Measurements from ENCODE around the gene PROCA1.
"Not testable (repeated sequence)": the region's sequence is repeated elsewhere in the genome, so short reads cannot be mapped to it uniquely, and the experiment has no call there.

The PROCA1 gene

DNA sequence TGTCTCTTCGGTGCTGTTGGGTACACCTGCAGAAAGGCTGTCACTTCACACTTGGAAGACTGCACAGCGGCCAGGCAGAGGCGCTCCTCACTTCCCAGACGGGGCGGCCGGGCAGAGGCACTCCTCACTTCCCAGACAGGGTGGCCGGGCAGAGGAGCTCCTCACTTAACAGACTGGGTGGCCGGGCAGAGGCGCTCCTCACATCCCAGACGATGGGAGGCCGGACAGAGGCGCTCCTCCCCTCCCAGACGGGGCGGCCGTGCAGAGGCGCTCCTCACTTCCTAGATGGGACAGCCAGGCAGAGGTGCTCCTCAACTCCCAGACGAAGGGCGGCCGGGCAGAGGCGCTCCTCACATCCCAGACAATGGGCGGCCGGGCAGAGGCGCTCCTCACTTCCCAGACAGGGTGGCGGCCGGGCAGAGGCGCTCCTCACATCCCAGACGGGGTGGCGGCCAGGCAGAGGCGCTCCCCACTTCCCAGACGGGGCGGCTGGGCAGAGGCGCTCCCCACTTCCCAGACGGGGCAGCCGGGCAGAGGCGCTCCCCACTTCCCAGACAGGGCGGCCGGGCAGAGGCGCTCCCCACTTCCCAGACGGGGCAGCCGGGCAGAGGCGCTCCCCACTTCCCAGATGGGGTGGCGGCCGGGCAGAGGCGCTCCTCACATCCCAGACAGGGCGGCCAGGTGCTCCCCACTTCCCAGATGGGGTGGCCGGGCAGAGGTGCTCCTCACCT, 52.8 kb downstream of the PROCA1 start:
- not testable (repeated sequence) for H3K4me3 Mint-ChIP-seq, H3K9me3 Mint-ChIP-seq, H3K27me3 Mint-ChIP-seq, H3K27ac Mint-ChIP-seq
- H3K36me3 Mint-ChIP-seq (ENCODE audit: low read depth) = peaks cover 54% of the 10 kb centered on the region
- H3K4me1 Mint-ChIP-seq (ENCODE audit: low read depth) = peaks cover 40% of the 10 kb centered on the region

DNA sequence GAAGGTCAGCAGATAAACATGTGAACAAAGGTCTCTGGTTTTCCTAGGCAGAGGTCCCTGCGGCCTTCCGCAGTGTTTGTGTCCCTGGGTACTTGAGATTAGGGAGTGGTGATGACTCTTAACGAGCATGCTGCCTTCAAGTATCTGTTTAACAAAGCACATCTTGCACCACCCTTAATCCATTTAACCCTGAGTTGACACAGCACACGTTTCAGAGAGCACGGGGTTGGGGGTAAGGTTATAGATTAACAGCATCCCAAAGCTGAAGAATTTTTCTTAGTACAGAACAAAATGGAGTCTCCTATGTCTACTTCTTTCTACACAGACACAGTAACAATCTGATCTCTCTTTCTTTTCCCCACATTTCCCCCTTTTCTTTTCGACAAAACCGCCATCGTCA, 53.3 kb downstream of the PROCA1 start:
- not testable (repeated sequence) for H3K4me3 Mint-ChIP-seq, H3K27ac Mint-ChIP-seq, H3K27me3 Mint-ChIP-seq, H3K9me3 Mint-ChIP-seq
- peaks cover 48% of the 10 kb centered on the region for H3K36me3 Mint-ChIP-seq (ENCODE audit: low read depth)
- peaks cover 34% of the 10 kb centered on the region for H3K4me1 Mint-ChIP-seq (ENCODE audit: low read depth)

DNA sequence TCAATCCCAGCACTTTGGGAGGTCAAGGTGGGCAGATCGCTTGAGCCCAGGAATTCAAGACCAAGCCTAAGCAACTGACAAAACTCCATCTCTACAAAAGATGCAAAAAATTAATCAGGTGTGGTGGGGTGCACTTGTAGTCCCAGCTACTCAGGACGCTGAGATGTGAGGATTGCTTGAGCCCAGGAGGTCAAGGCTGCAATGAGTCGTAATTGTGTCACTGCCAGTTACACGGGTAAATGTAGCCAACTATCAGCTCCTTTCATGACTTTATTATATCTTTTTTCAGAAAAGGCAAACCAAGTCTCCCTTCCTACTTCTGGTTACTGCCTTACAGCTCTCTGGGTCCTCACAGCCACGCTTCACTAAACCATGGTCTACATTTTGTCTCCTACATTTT, 53.9 kb downstream of the PROCA1 start:
- Mint-ChIP-seq H3K36me3 (ENCODE audit: low read depth) (peaks cover 43% of the 10 kb centered on the region), H3K27me3 (no peaks in the 10 kb centered on the region), H3K4me1 (ENCODE audit: low read depth) (peaks cover 29% of the 10 kb centered on the region), H3K27ac (no peak overlapping the region), H3K9me3 (no peaks in the 10 kb centered on the region), H3K4me3 (no peak overlapping the region)

- peaks cover 12% of the 10 kb centered on the region for H3K4me1 Mint-ChIP-seq (ENCODE audit: low read depth)
- peak overlapping the region; percentile 20 for H3K27ac Mint-ChIP-seq
- peaks cover 33% of the 10 kb centered on the region for H3K36me3 Mint-ChIP-seq (ENCODE audit: low read depth)
- H3K27me3 Mint-ChIP-seq = no peaks in the 10 kb centered on the region
- H3K9me3 Mint-ChIP-seq = no peaks in the 10 kb centered on the region
- H3K4me3 Mint-ChIP-seq = no peak overlapping the region
Observed at GRCh38 chr17:28655160-28655559, 56.5 kb downstream of the PROCA1 start.

All from stimulated activated naive CD8-positive, alpha-beta T cell treated with anti-CD3 and anti-CD28 coated beads, Interleukin-15, Interleukin-2, amounts not matched to agents 100 ng/mL and 50 ng/mL, for 24 hours (primary cell).